RKO (cell line): ENCODE data around the gene GGCT.

Source experiments
- DNase-seq: peaks from one replicate; pipeline ENCODE4 v3.0.0-alpha.2; 2016; ENCODE audit warnings: low spot score

The GGCT gene

GRCh38 chr7:30478349-30479201 lies 26.1 kb downstream of the GGCT start, which contains the start of gene NOD1:
Gene NOD1, minus strand, starts transcription at chr7:30478784. Its CDS starts 21,863 bp downstream, at chr7:30456921.
- peak; percentile 81 for DNase-seq

GRCh38 chr7:30476459-30477145 lies 28.0 kb downstream of the GGCT start:
- DNase-seq: no peak

- DNase-seq: no peak
Observed at GRCh38 chr7:30475580-30475979, 29.0 kb downstream of the GGCT start.

GRCh38 chr7:30474893-30475292 lies 29.7 kb downstream of the GGCT start:
- DNase-seq: no peak

GRCh38 chr7:30474485-30474884 lies 30.1 kb downstream of the GGCT start:
- DNase-seq: no peak

- no peak for DNase-seq
Observed at GRCh38 chr7:30473903-30474302, 30.7 kb downstream of the GGCT start.

GRCh38 chr7:30472784-30473775 lies 31.5 kb downstream of the GGCT start:
- no peak for DNase-seq

GRCh38 chr7:30472081-30472783 lies 32.4 kb downstream of the GGCT start:
- no peak for DNase-seq

GRCh38 chr7:30471205-30471604 lies 33.4 kb downstream of the GGCT start:
- no peak for DNase-seq

GRCh38 chr7:30470771-30471170 lies 33.9 kb downstream of the GGCT start:
- DNase-seq: no peak

GRCh38 chr7:30470163-30470770 lies 34.4 kb downstream of the GGCT start:
- no peak for DNase-seq

GRCh38 chr7:30469303-30469702 lies 35.3 kb downstream of the GGCT start:
- DNase-seq: no peak

- DNase-seq: no peak
Observed at GRCh38 chr7:30468791-30469190, 35.8 kb downstream of the GGCT start.

- DNase-seq: no peak
Observed at GRCh38 chr7:30468041-30468440, 36.6 kb downstream of the GGCT start.

- no peak for DNase-seq
Observed at GRCh38 chr7:30467271-30467670, 37.4 kb downstream of the GGCT start.

GRCh38 chr7:30466266-30466665 lies 38.4 kb downstream of the GGCT start:
- no peak for DNase-seq

- no peak for DNase-seq
Observed at GRCh38 chr7:30465811-30466180, 38.8 kb downstream of the GGCT start.

GRCh38 chr7:30465046-30465810 lies 39.4 kb downstream of the GGCT start:
- DNase-seq: no peak

- no peak for DNase-seq
Observed at GRCh38 chr7:30464231-30464671, 40.4 kb downstream of the GGCT start.
